Upper lobe of left lung (tissue), 4 donors: ENCODE results near the gene CNDP1.

Experiments used
- EP300 ChIP-seq, 4 donors: sonication (generic); formaldehyde crosslinking; IDR thresholded peaks; one replicate each; pipeline ENCODE4 v1.5.1; 2017; ENCODE audit warnings: antibody characterized with exemption in 4 of 4, control low read depth in 2 of 4
- POLR2A ChIP-seq, 4 donors: fragments of 450-650 bp; IDR thresholded peaks; one replicate each; pipeline ENCODE4 v1.5.1; 2016 to 2017; ENCODE audit warnings: antibody characterized with exemption in 4 of 4, mild to moderate bottlenecking in 2 of 4
- POLR2AphosphoS5 ChIP-seq, 2 donors: sonication (generic); formaldehyde crosslinking; IDR thresholded peaks; one replicate each; pipeline ENCODE4 v1.5.1; 2017; ENCODE audit warnings: antibody characterized with exemption in 2 of 2
- TF ChIP-seq, protein P1 (sequence below), 6 experiments: fragments of 450-650 bp in 4 of 6; fragments of 200-600 bp in 2 of 6; sonication (generic) in 2 of 6; IDR thresholded peaks; one replicate each; pipeline ENCODE4 v1.5.1; 2016 to 2019; ENCODE audit warnings: antibody characterized with exemption in 6 of 6

GRCh38 chr18:74562131-74562730, 27.9 kb downstream of the CNDP1 start:
- TF ChIP-seq, protein P1, sequence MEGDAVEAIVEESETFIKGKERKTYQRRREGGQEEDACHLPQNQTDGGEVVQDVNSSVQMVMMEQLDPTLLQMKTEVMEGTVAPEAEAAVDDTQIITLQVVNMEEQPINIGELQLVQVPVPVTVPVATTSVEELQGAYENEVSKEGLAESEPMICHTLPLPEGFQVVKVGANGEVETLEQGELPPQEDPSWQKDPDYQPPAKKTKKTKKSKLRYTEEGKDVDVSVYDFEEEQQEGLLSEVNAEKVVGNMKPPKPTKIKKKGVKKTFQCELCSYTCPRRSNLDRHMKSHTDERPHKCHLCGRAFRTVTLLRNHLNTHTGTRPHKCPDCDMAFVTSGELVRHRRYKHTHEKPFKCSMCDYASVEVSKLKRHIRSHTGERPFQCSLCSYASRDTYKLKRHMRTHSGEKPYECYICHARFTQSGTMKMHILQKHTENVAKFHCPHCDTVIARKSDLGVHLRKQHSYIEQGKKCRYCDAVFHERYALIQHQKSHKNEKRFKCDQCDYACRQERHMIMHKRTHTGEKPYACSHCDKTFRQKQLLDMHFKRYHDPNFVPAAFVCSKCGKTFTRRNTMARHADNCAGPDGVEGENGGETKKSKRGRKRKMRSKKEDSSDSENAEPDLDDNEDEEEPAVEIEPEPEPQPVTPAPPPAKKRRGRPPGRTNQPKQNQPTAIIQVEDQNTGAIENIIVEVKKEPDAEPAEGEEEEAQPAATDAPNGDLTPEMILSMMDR (IDR thresholded peaks at IDR 0.05): no peak
- TF ChIP-seq POLR2A (IDR thresholded peaks at IDR 0.05): no peak
- TF ChIP-seq EP300 (IDR thresholded peaks at IDR 0.05): no peak
- no peak for TF ChIP-seq POLR2AphosphoS5 (IDR thresholded peaks at IDR 0.05)
